HG03064 (cell line): ENCODE measurements around the gene ASIC2.

ENCODE experiments used
- ATAC-seq: cut with Tn5 transposase; IDR thresholded peaks from one replicate; pipeline ENCODE4 v1.9.1; 2021; ENCODE audit warnings: low read depth; ENCODE audit not compliant: unreplicated experiment

The ASIC2 gene

GRCh38 chr17:33290253-33290652 lies 2.8 kb downstream of the ASIC2 start:
- ATAC-seq: no peak

GRCh38 chr17:33288954-33289353 lies 4.1 kb downstream of the ASIC2 start:
- no peak for ATAC-seq

GRCh38 chr17:33287096-33287725 lies 5.9 kb downstream of the ASIC2 start:
- ATAC-seq: no peak

GRCh38 chr17:33285413-33285812 lies 7.7 kb downstream of the ASIC2 start:
- ATAC-seq: no peak

GRCh38 chr17:33284022-33284421 lies 9.1 kb downstream of the ASIC2 start:
- ATAC-seq: no peak

GRCh38 chr17:33280162-33280943 lies 12.7 kb downstream of the ASIC2 start:
- ATAC-seq: no peak

GRCh38 chr17:33277436-33278100 lies 15.5 kb downstream of the ASIC2 start:
- ATAC-seq: no peak

GRCh38 chr17:33273743-33274410 lies 19.2 kb downstream of the ASIC2 start:
- no peak for ATAC-seq

GRCh38 chr17:33273271-33273670 lies 19.8 kb downstream of the ASIC2 start:
- no peak for ATAC-seq

- ATAC-seq: no peak
Observed at GRCh38 chr17:33272438-33272837, 20.7 kb downstream of the ASIC2 start.

GRCh38 chr17:33269337-33270060 lies 23.6 kb downstream of the ASIC2 start:
- no peak for ATAC-seq

- ATAC-seq: no peak
Observed at GRCh38 chr17:33267851-33268548, 25.1 kb downstream of the ASIC2 start.

- no peak for ATAC-seq
Observed at GRCh38 chr17:33267271-33267790, 25.8 kb downstream of the ASIC2 start.

GRCh38 chr17:33266611-33267010 lies 26.5 kb downstream of the ASIC2 start:
- ATAC-seq: no peak

GRCh38 chr17:33266116-33266515 lies 27.0 kb downstream of the ASIC2 start:
- no peak for ATAC-seq

GRCh38 chr17:33263396-33263795 lies 29.7 kb downstream of the ASIC2 start:
- no peak for ATAC-seq

- ATAC-seq: no peak
Observed at GRCh38 chr17:33262266-33263123, 30.6 kb downstream of the ASIC2 start.

- ATAC-seq: no peak
Observed at GRCh38 chr17:33261820-33262219, 31.3 kb downstream of the ASIC2 start.

GRCh38 chr17:33260638-33261037 lies 32.5 kb downstream of the ASIC2 start:
- ATAC-seq: no peak
